ENCODE results near the gene RAF1. TPM values are rescaled to one million over a fixed set of nuclear protein-coding genes. Genes with fewer than 3 reads are reported as not detected.

Gene RAF1
- total and polyA plus RNA-seq, 2 of the 8 experiments (the other 6 are each of a cell fraction or from before 2014, with no cell fraction given) = 103 to 118 TPM

- TF ChIP-seq CTCF (IDR thresholded peaks at IDR 0.05; ENCODE audit: control extremely low read depth in 1 of 3, insufficient read depth in 1 of 3, low read depth in 1 of 3, low read length in 3 of 3) = no peak
- TF ChIP-seq BRCA1 (IDR thresholded peaks at IDR 0.05; ENCODE audit: low read depth, low read length) = no peak
Measured at GRCh38 chr3:12558706-12559105, 105.2 kb downstream of the RAF1 start (continued).
